ENCODE data around the gene ACTBL2.

- TF ChIP-seq CTCF (IDR thresholded peaks at IDR 0.05) = no peak
- no peak for TF ChIP-seq POLR2A (IDR thresholded peaks at IDR 0.05)
Observed at GRCh38 chr5:57497733-57498132, 15.1 kb upstream of the ACTBL2 start.
